SU-DHL-6 (cell line): ENCODE data around the gene TSPAN4.

ENCODE experiments used
- H2AFZ ChIP-seq: fragments of 200-600 bp; sonication (generic); 2 replicates; pipeline ENCODE4 v1.6.1; 2014; ENCODE audit warnings: low read depth, mild to moderate bottlenecking, moderate library complexity, mixed read lengths, antibody characterized with exemption, low read length; ENCODE audit not compliant: severe bottlenecking
- H3F3A ChIP-seq: fragments of 200-600 bp; shearing (Covaris generic); 2 replicates; pipeline ENCODE4 v1.6.0; 2016; ENCODE audit warnings: antibody characterized with exemption, mild to moderate bottlenecking; ENCODE audit not compliant: insufficient read depth
- H3K27ac ChIP-seq: fragments of 200-600 bp; sonication (generic); 2 replicates; pipeline ENCODE4 v1.5.1; 2016; ENCODE audit warnings: low read depth, mild to moderate bottlenecking, low read length, moderate library complexity, mixed read lengths
- H3K27me3 ChIP-seq: fragments of 200-600 bp; sonication (generic), shearing (Covaris generic); 2 replicates; pipeline ENCODE4 v1.6.0; 2014; ENCODE audit warnings: mild to moderate bottlenecking, low read length
- H3K36me3 ChIP-seq: fragments of 200-600 bp; sonication (generic); 2 replicates; pipeline ENCODE4 v1.6.1; 2014; ENCODE audit warnings: mild to moderate bottlenecking, low read length, mixed read lengths
- H3K4me2 ChIP-seq: fragments of 300-600, 200-600 bp; shearing (Covaris generic), sonication (generic); 2 replicates; pipeline ENCODE4 v1.6.0; 2014; ENCODE audit warnings: low read length, low read depth, mild to moderate bottlenecking; ENCODE audit not compliant: poor library complexity, severe bottlenecking
- H3K4me3 ChIP-seq: fragments of 200-600 bp; sonication (generic); 2 replicates; pipeline ENCODE4 v1.5.1; 2014; ENCODE audit warnings: antibody characterized with exemption, low read length, mild to moderate bottlenecking, mixed read lengths; ENCODE audit not compliant: insufficient read depth, poor library complexity, severe bottlenecking
- H3K79me2 ChIP-seq: fragments of 200-600 bp; sonication (generic); 2 replicates; pipeline ENCODE4 v1.6.1; 2014; ENCODE audit warnings: mild to moderate bottlenecking, low read length, moderate library complexity; ENCODE audit not compliant: insufficient read depth
- H3K9ac ChIP-seq: fragments of 200-600 bp; sonication (generic); 2 replicates; pipeline ENCODE4 v1.7.0; 2014; ENCODE audit warnings: mild to moderate bottlenecking, low read length
- H3K9me2 ChIP-seq: fragments of 200-600 bp; sonication (generic); replicated peaks from 2 replicates; pipeline ENCODE4 v1.6.1; 2014; ENCODE audit warnings: low read length; ENCODE audit not compliant: insufficient read depth
- H3K9me3 ChIP-seq: fragments of 200-600 bp; sonication (generic); 2 replicates; pipeline ENCODE4 v1.6.1; 2014; ENCODE audit warnings: low read length, mixed read lengths; ENCODE audit not compliant: insufficient read depth
- H4K20me1 ChIP-seq: fragments of 200-600 bp; sonication (generic); 2 replicates; pipeline ENCODE4 v1.6.1; 2014; ENCODE audit warnings: low read depth, mild to moderate bottlenecking, antibody characterized with exemption, low read length, moderate library complexity, mixed read lengths
- EZH2phosphoT487 ChIP-seq: fragments of 200-600 bp; sonication (generic), shearing (Covaris generic); conservative IDR thresholded peaks from 2 replicates; pipeline ENCODE4 v1.6.1; 2018; ENCODE audit warnings: mild to moderate bottlenecking, antibody characterized with exemption, low read length, moderate library complexity, mixed read lengths
- TF ChIP-seq, protein P1 (sequence below): fragments of 200-600 bp; sonication (generic); IDR thresholded peaks from one replicate; pipeline ENCODE4 v1.5.1; 2017; ENCODE audit warnings: antibody characterized with exemption, mild to moderate bottlenecking, low read length, moderate library complexity; ENCODE audit not compliant: insufficient read depth, poor library complexity, severe bottlenecking

The TSPAN4 gene

DNA sequence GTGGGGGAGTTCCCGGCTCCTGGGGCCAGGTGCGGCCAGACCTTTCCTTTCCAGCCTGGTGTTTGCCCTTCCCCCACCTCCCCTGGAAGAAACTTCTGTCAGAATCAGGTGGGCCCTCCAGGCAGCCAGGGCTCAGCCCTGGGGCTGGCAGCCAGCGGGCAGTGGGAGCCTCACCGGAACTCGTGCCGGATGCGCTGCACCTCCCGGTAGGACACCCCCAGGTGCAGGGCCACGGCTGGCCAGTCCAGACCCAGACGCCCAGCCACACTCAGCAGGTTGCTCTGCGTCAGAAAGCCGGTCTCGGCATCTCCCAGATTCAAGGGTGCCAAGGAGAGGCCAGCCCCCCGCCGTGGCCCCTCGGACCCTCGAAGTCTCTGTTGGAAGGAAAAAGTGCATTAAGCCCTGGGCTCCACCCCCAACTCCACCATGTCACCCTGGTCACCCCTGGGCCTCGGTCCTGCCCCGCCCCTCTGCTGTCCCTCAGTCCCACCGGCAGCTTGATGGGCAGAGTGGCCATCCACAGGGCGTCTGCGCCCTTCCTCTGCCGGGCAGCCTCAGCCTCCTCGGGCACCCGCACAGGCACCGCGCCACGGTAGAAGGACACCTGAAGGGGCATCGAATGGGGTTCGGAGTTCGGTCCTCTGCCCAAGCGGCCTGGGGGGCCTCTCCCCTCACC lies 42.9 kb upstream of the TSPAN4 start:
- no peak overlapping the region for H3K4me3 ChIP-seq
- no peaks in the 10 kb centered on the region for H3K27me3 ChIP-seq
- no peaks in the 10 kb centered on the region for H3K9me2 ChIP-seq
- no peak overlapping the region for H3K4me2 ChIP-seq
- H3K27ac ChIP-seq, result no peak overlapping the region
- H3K36me3 ChIP-seq, result no peaks in the 10 kb centered on the region
- no peak overlapping the region for H2AFZ ChIP-seq
- TF ChIP-seq EZH2phosphoT487, result no peak
- TF ChIP-seq, protein P1, sequence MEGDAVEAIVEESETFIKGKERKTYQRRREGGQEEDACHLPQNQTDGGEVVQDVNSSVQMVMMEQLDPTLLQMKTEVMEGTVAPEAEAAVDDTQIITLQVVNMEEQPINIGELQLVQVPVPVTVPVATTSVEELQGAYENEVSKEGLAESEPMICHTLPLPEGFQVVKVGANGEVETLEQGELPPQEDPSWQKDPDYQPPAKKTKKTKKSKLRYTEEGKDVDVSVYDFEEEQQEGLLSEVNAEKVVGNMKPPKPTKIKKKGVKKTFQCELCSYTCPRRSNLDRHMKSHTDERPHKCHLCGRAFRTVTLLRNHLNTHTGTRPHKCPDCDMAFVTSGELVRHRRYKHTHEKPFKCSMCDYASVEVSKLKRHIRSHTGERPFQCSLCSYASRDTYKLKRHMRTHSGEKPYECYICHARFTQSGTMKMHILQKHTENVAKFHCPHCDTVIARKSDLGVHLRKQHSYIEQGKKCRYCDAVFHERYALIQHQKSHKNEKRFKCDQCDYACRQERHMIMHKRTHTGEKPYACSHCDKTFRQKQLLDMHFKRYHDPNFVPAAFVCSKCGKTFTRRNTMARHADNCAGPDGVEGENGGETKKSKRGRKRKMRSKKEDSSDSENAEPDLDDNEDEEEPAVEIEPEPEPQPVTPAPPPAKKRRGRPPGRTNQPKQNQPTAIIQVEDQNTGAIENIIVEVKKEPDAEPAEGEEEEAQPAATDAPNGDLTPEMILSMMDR, result no peak
- no peak overlapping the region for H3K9ac ChIP-seq
- peaks cover 4% of the 10 kb centered on the region; the same call in 1 of the 2 replicates for H3F3A ChIP-seq
- peaks cover 15% of the 10 kb centered on the region; the same call in 1 of the 2 replicates for H3K79me2 ChIP-seq
- H4K20me1 ChIP-seq, result peaks cover 2% of the 10 kb centered on the region; the same call in 1 of the 2 replicates
- no peaks in the 10 kb centered on the region for H3K9me3 ChIP-seq

DNA sequence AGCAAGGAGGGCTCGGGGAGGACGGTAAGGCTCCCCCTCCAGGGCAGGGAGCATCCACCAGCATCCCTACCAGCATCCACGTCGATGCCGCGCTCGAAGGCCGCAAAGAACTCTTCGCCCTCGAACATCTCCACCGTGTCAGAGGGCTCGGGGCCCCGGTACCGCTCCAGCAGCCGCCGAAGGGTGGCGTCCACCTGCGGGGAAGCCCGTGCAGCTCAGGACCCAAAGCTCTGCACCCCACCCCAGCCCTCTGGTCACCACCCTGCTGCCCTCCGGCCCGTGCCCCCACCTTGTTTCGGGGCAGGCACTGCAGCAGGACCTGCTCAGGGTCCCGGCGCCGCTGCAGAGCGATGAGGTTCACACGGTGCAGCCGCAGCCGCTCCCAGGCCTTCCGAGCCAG lies 42.2 kb upstream of the TSPAN4 start:
- Histone ChIP-seq H4K20me1 (peaks cover 2% of the 10 kb centered on the region; the same call in 1 of the 2 replicates), H3K27ac (no peak overlapping the region), H3K4me3 (no peak overlapping the region), H3K9me2 (no peaks in the 10 kb centered on the region), H3K36me3 (no peaks in the 10 kb centered on the region), H3K9me3 (no peaks in the 10 kb centered on the region), H3K4me2 (no peak overlapping the region), H2AFZ (no peak overlapping the region), H3F3A (peaks cover 4% of the 10 kb centered on the region; the same call in 1 of the 2 replicates), H3K79me2 (peaks cover 13% of the 10 kb centered on the region; the same call in 1 of the 2 replicates), H3K27me3 (no peaks in the 10 kb centered on the region), H3K9ac (no peak overlapping the region)
- TF ChIP-seq, protein P1, result no peak
- TF ChIP-seq EZH2phosphoT487, result no peak

DNA sequence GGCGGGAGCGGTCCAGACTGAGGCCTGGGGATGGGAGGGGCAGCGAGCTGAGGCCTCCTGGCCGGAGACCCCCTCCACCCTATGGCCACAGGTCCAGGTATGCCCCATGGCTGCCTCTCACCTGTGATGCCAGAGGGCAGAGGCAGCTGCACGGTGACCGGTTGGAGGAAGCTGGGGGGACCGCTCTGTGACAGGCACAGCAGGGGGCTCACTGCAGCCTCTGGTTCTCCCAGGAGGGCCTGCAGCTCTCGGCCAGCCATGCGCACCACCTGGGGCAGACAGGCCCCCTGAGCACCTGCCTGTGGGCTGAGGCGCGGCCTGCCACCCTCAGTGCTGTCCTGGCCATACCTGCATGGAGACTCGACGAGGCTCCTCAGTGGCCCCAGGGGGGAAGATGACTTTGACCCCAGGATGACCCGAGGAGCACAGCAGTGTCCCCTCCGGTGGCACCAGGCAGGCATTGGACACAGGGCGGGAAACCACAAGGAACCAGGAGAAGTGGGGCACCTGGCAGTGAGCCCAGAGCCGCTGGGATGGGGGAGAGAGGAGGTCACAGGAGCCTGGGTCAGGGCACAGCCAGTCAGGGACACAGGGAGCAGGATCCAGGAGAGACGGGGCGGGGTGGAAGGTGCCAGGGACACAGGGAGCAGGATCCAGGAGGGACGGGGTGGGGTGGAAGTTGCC lies 41.4 kb upstream of the TSPAN4 start:
- H3K9ac ChIP-seq, result no peak overlapping the region
- no peak overlapping the region for H3K4me3 ChIP-seq
- no peaks in the 10 kb centered on the region for H3K36me3 ChIP-seq
- H3K79me2 ChIP-seq, result peaks cover 8% of the 10 kb centered on the region; the same call in 1 of the 2 replicates
- H3K9me2 ChIP-seq, result no peaks in the 10 kb centered on the region
- H2AFZ ChIP-seq, result no peak overlapping the region
- peaks cover 2% of the 10 kb centered on the region; the same call in 1 of the 2 replicates for H4K20me1 ChIP-seq
- H3K4me2 ChIP-seq, result no peak overlapping the region
- H3F3A ChIP-seq, result peaks cover 4% of the 10 kb centered on the region
- no peaks in the 10 kb centered on the region for H3K9me3 ChIP-seq
- no peaks in the 10 kb centered on the region for H3K27me3 ChIP-seq
- TF ChIP-seq, protein P1, result no peak
- TF ChIP-seq EZH2phosphoT487, result no peak
- H3K27ac ChIP-seq, result no peak overlapping the region
